ENCODE results near the gene SLC12A8.

The SLC12A8 gene

GRCh38 chr3:125232401-125232800 lies 19.9 kb upstream of the SLC12A8 start:
- H3K36me3 ChIP-seq (replicated peaks), result peaks cover 8% of the 10 kb centered on the region
- in situ Hi-C loops (cut with MboI; ENCODE audit: low sequenced_read_pairs), result no loop called here
- H3K27me3 ChIP-seq (ENCODE audit: low read depth), result no peaks in the 10 kb centered on the region
- H3K4me3 ChIP-seq, result no peak overlapping the region
- no peaks in the 10 kb centered on the region for H3K4me1 ChIP-seq
- DNase-seq (ENCODE audit: low spot score in 2 of 2), result no peak
- no peaks in the 10 kb centered on the region for H3K9me3 ChIP-seq

- DNase-seq (ENCODE audit: low spot score in 2 of 2), result no peak
- no peak overlapping the region for H3K4me3 ChIP-seq
- H3K9me3 ChIP-seq, result no peaks in the 10 kb centered on the region
- in situ Hi-C loops (cut with MboI; ENCODE audit: low sequenced_read_pairs), result no loop called here
- no peaks in the 10 kb centered on the region for H3K27me3 ChIP-seq (ENCODE audit: low read depth)
- peaks cover 8% of the 10 kb centered on the region for H3K36me3 ChIP-seq (replicated peaks)
- no peaks in the 10 kb centered on the region for H3K4me1 ChIP-seq
Observed at GRCh38 chr3:125231895-125232294, 19.3 kb upstream of the SLC12A8 start.

GRCh38 chr3:125229707-125230106 lies 17.2 kb upstream of the SLC12A8 start:
- no peak for DNase-seq (ENCODE audit: low spot score in 2 of 2)
- Histone ChIP-seq H3K4me1 (peaks cover 6% of the 10 kb centered on the region), H3K4me3 (no peak overlapping the region), H3K9me3 (no peaks in the 10 kb centered on the region), H3K27me3 (ENCODE audit: low read depth) (no peaks in the 10 kb centered on the region), H3K36me3 (replicated peaks) (peaks cover 8% of the 10 kb centered on the region)
- in situ Hi-C loops (cut with MboI; ENCODE audit: low sequenced_read_pairs), result no loop called here

GRCh38 chr3:125229168-125229567 lies 16.6 kb upstream of the SLC12A8 start:
- Histone ChIP-seq H3K4me1 (peaks cover 8% of the 10 kb centered on the region), H3K36me3 (replicated peaks) (peaks cover 8% of the 10 kb centered on the region), H3K27me3 (ENCODE audit: low read depth) (no peaks in the 10 kb centered on the region), H3K9me3 (no peaks in the 10 kb centered on the region), H3K4me3 (no peak overlapping the region)
- in situ Hi-C loops (cut with MboI; ENCODE audit: low sequenced_read_pairs), result no loop called here
- DNase-seq (ENCODE audit: low spot score in 2 of 2), result no peak

- Histone ChIP-seq H3K9me3 (no peaks in the 10 kb centered on the region), H3K27me3 (ENCODE audit: low read depth) (no peaks in the 10 kb centered on the region), H3K36me3 (replicated peaks) (no peaks in the 10 kb centered on the region), H3K4me1 (peaks cover 8% of the 10 kb centered on the region), H3K4me3 (no peak overlapping the region)
- DNase-seq (ENCODE audit: low spot score in 2 of 2), result no peak
- in situ Hi-C loops (cut with MboI; ENCODE audit: low sequenced_read_pairs), result no loop called here
Observed at GRCh38 chr3:125221831-125222230, 9.3 kb upstream of the SLC12A8 start.

- no peaks in the 10 kb centered on the region for H3K27me3 ChIP-seq (ENCODE audit: low read depth)
- H3K4me1 ChIP-seq, result peaks cover 8% of the 10 kb centered on the region
- no peak overlapping the region for H3K4me3 ChIP-seq
- in situ Hi-C loops (cut with MboI; ENCODE audit: low sequenced_read_pairs), result no loop called here
- H3K9me3 ChIP-seq, result no peaks in the 10 kb centered on the region
- no peak for DNase-seq (ENCODE audit: low spot score in 2 of 2)
- no peaks in the 10 kb centered on the region for H3K36me3 ChIP-seq (replicated peaks)
Observed at GRCh38 chr3:125220727-125221429, 8.3 kb upstream of the SLC12A8 start.

GRCh38 chr3:125220183-125220582 lies 7.6 kb upstream of the SLC12A8 start:
- no peak for DNase-seq (ENCODE audit: low spot score in 2 of 2)
- Histone ChIP-seq H3K9me3 (no peaks in the 10 kb centered on the region), H3K4me1 (peaks cover 7% of the 10 kb centered on the region), H3K27me3 (ENCODE audit: low read depth) (no peaks in the 10 kb centered on the region), H3K4me3 (no peak overlapping the region), H3K36me3 (replicated peaks) (no peaks in the 10 kb centered on the region)
- in situ Hi-C loops (cut with MboI; ENCODE audit: low sequenced_read_pairs), result no loop called here

- Histone ChIP-seq H3K27me3 (ENCODE audit: low read depth) (no peaks in the 10 kb centered on the region), H3K4me1 (no peaks in the 10 kb centered on the region), H3K36me3 (replicated peaks) (no peaks in the 10 kb centered on the region), H3K9me3 (no peaks in the 10 kb centered on the region), H3K4me3 (no peak overlapping the region)
- DNase-seq (ENCODE audit: low spot score in 2 of 2), result no peak
- in situ Hi-C loops (cut with MboI; ENCODE audit: low sequenced_read_pairs), result no loop called here
Observed at GRCh38 chr3:125219261-125219701, 6.7 kb upstream of the SLC12A8 start.

GRCh38 chr3:125214738-125215137 lies 2.2 kb upstream of the SLC12A8 start:
- no peak for DNase-seq (ENCODE audit: low spot score in 2 of 2)
- H3K9me3 ChIP-seq, result no peaks in the 10 kb centered on the region
- no peaks in the 10 kb centered on the region for H3K27me3 ChIP-seq (ENCODE audit: low read depth)
- H3K36me3 ChIP-seq (replicated peaks), result no peaks in the 10 kb centered on the region
- H3K4me3 ChIP-seq, result no peak overlapping the region
- in situ Hi-C loops (cut with MboI; ENCODE audit: low sequenced_read_pairs), result no loop called here
- no peaks in the 10 kb centered on the region; the same call in 1 of the 2 replicates for H3K4me1 ChIP-seq

GRCh38 chr3:125213946-125214542 lies 1.5 kb upstream of the SLC12A8 start:
- DNase-seq (ENCODE audit: low spot score in 2 of 2), result no peak
- Histone ChIP-seq H3K36me3 (replicated peaks) (no peaks in the 10 kb centered on the region), H3K4me1 (no peaks in the 10 kb centered on the region; the same call in 1 of the 2 replicates), H3K4me3 (no peak overlapping the region), H3K27me3 (ENCODE audit: low read depth) (no peaks in the 10 kb centered on the region), H3K9me3 (no peaks in the 10 kb centered on the region)
- in situ Hi-C loops (cut with MboI; ENCODE audit: low sequenced_read_pairs), result no loop called here

GRCh38 chr3:125213364-125213755 lies 812 bp upstream of the SLC12A8 start:
- Histone ChIP-seq H3K27me3 (ENCODE audit: low read depth) (no peaks in the 10 kb centered on the region), H3K4me1 (no peaks in the 10 kb centered on the region; the same call in 1 of the 2 replicates), H3K36me3 (replicated peaks) (no peaks in the 10 kb centered on the region), H3K4me3 (no peak overlapping the region), H3K9me3 (no peaks in the 10 kb centered on the region)
- in situ Hi-C loops (cut with MboI; ENCODE audit: low sequenced_read_pairs), result no loop called here
- no peak for DNase-seq (ENCODE audit: low spot score in 2 of 2)

- no peak for DNase-seq (ENCODE audit: low spot score in 2 of 2)
- Histone ChIP-seq H3K4me3 (no peak overlapping the region), H3K27me3 (ENCODE audit: low read depth) (no peaks in the 10 kb centered on the region)
Observed at GRCh38 chr3:125212091-125212508, 448 bp downstream of the SLC12A8 start.

GRCh38 chr3:125211523-125212090 lies 941 bp downstream of the SLC12A8 start:
- no peak for DNase-seq (ENCODE audit: low spot score in 2 of 2)
- in situ Hi-C loops (cut with MboI; ENCODE audit: low sequenced_read_pairs), result no loop called here
- H3K4me1 ChIP-seq, result no peaks in the 10 kb centered on the region; the same call in 1 of the 2 replicates
- no peaks in the 10 kb centered on the region for H3K27me3 ChIP-seq (ENCODE audit: low read depth)
- H3K9me3 ChIP-seq, result no peaks in the 10 kb centered on the region
- no peak overlapping the region for H3K4me3 ChIP-seq
- H3K36me3 ChIP-seq (replicated peaks), result no peaks in the 10 kb centered on the region

More at GRCh38 chr3:125212091-125212508, 448 bp downstream of the SLC12A8 start:
- no peaks in the 10 kb centered on the region for H3K9me3 ChIP-seq
- in situ Hi-C loops (cut with MboI; ENCODE audit: low sequenced_read_pairs), result no loop called here
- H3K4me1 ChIP-seq, result no peaks in the 10 kb centered on the region; the same call in 1 of the 2 replicates
- H3K36me3 ChIP-seq (replicated peaks), result no peaks in the 10 kb centered on the region

GRCh38 chr3:125207949-125208568 lies 4.5 kb downstream of the SLC12A8 start:
- no peak for DNase-seq (ENCODE audit: low spot score in 2 of 2)
- Histone ChIP-seq H3K9me3 (no peaks in the 10 kb centered on the region; the same call in 1 of the 2 replicates), H3K4me1 (no peaks in the 10 kb centered on the region; the same call in 1 of the 2 replicates), H3K36me3 (replicated peaks) (no peaks in the 10 kb centered on the region), H3K27me3 (ENCODE audit: low read depth) (no peaks in the 10 kb centered on the region), H3K4me3 (no peak overlapping the region)
- in situ Hi-C loops (cut with MboI; ENCODE audit: low sequenced_read_pairs), result no loop called here
